ENCODE measurements around the gene LEPROT. TPM values are rescaled to one million over a fixed set of nuclear protein-coding genes. Genes with fewer than 3 reads are reported as not detected.
"Not testable (repeated sequence)": the region's sequence is repeated elsewhere in the genome, so short reads cannot be mapped to it uniquely, and the experiment has no call there.

The LEPROT gene
- total RNA-seq (10 to 100 TPM; 20.8 to 26.3 (median 26.0) TPM), polyA plus RNA-seq (10 to 100 TPM; 11.8 to 15.2 TPM), total RNA-seq (16.7 reads per million, percentile 46 among the genes with 10 or more reads in this experiment)

- peaks cover 0 to 12% (median 0%) of the 10 kb centered on the region in 3 experiments for H3K36me3 ChIP-seq (ENCODE audit: control insufficient read depth in 2 of 3, insufficient read depth in 3 of 3, low read length in 3 of 3)
- peaks cover 0 to 2% (median 0%) of the 10 kb centered on the region in 11 donors for H3K9me3 Mint-ChIP-seq
- intact Hi-C loops (cut with micrococcal nuclease): loop anchor here (1.0 to 10.0 kb wide), 23 partner anchors 10 to 1898 kb away; partner anchors contain the start of genes DNAI4 (in 2 of the 2), JAK1 (in 2 of the 2), MIER1 (in 2 of the 2) and RAVER2 (in 2 of the 2)
- H3K4me1 ChIP-seq (ENCODE audit: control insufficient read depth in 2 of 2, insufficient read depth in 2 of 2, low read length in 2 of 2): peaks cover 0 to 8% of the 10 kb centered on the region in 2 donors
- peak within 1 kb of the TSS in 7 of 9 donors; percentile 84 to 97 (median 95) for H3K27ac Mint-ChIP-seq
- peaks cover 6 to 14% (median 6%) of the 10 kb centered on the region in 5 donors for H3K36me3 Mint-ChIP-seq
- peaks cover 0 to 39% (median 22%) of the 10 kb centered on the region in 7 donors for H3K4me1 Mint-ChIP-seq
- H3K27me3 Mint-ChIP-seq: peaks cover 0 to 8% (median 0%) of the 10 kb centered on the region in 5 donors
- peak within 1 kb of the TSS; percentile 78 for H3K27ac ChIP-seq (ENCODE audit: low read depth, low read length)
- ChIA-PET CTCF (interaction anchor here (0.9 to 1.2 kb wide), 3 partner anchors 8 to 454 kb away, joined by 3 read pairs; no protein-coding TSS in a partner anchor), POLR2A (interaction anchor here (0.7 to 1.7 kb wide), 5 partner anchors 11 to 355 kb away, joined by 3 to 12 read pairs (median 4); no protein-coding TSS in a partner anchor)
- no peak within 1 kb of the TSS for H3K4me3 Mint-ChIP-seq
- H3K9me3 ChIP-seq (ENCODE audit: control insufficient read depth in 2 of 3, low read length in 3 of 3): no peaks in the 10 kb centered on the region
- ATAC-seq (no peak), DNase-seq (peak in 1 of 9 donors; percentile 21)
- H3K27me3 ChIP-seq (ENCODE audit: control insufficient read depth in 2 of 2, insufficient read depth in 2 of 2, low read length in 2 of 2): no peaks in the 10 kb centered on the region
- peak within 1 kb of the TSS; percentile 86 for H3K4me3 ChIP-seq (ENCODE audit: low read length)
Observed at GRCh38 chr1:65420590-65421350, at the start of gene LEPROT, which contains the start of gene LEPR. Gene LEPROT (plus strand): TSS chr1:65420668. CDS start chr1:65420725, 57 bp downstream. Gene LEPR (plus strand): TSS chr1:65420668. CDS start chr1:65565566, 144,898 bp downstream.

- CTCF ChIA-PET: no interaction called here
- POLR2A ChIA-PET: interaction anchor here (0.6 kb wide), 1 partner anchor 13 kb away, joined by 3 read pairs; no protein-coding TSS in a partner anchor
- peaks cover 0 to 3% (median 0%) of the 10 kb centered on the region in 7 donors for H3K4me1 Mint-ChIP-seq
- no peak for ATAC-seq
- peaks cover 0 to 12% (median 0%) of the 10 kb centered on the region in 5 donors for H3K27me3 Mint-ChIP-seq
- H3K27ac Mint-ChIP-seq: no peak overlapping the region
- peaks cover 0 to 14% (median 5%) of the 10 kb centered on the region in 5 donors for H3K36me3 Mint-ChIP-seq
- H3K9me3 Mint-ChIP-seq: peaks cover 0 to 9% (median 0%) of the 10 kb centered on the region in 11 donors
- H3K4me3 ChIP-seq (ENCODE audit: low read length): no peak overlapping the region
- no peak for DNase-seq
- no peaks in the 10 kb centered on the region for H3K36me3 ChIP-seq (ENCODE audit: control insufficient read depth in 2 of 3, insufficient read depth in 3 of 3, low read length in 3 of 3)
- H3K4me1 ChIP-seq (ENCODE audit: control insufficient read depth in 2 of 2, insufficient read depth in 2 of 2, low read length in 2 of 2): no peaks in the 10 kb centered on the region
- intact Hi-C loops (cut with micrococcal nuclease): no loop called here
- no peaks in the 10 kb centered on the region for H3K9me3 ChIP-seq (ENCODE audit: control insufficient read depth in 2 of 3, low read length in 3 of 3)
- no peak overlapping the region for H3K4me3 Mint-ChIP-seq
- H3K27ac ChIP-seq (ENCODE audit: low read depth, low read length): no peak overlapping the region
- no peaks in the 10 kb centered on the region for H3K27me3 ChIP-seq (ENCODE audit: control insufficient read depth in 2 of 2, insufficient read depth in 2 of 2, low read length in 2 of 2)
Observed at GRCh38 chr1:65371544-65371943, 48.9 kb upstream of the LEPROT start.

- peaks cover 0 to 15% (median 0%) of the 10 kb centered on the region in 5 donors for H3K27me3 Mint-ChIP-seq
- H3K27ac Mint-ChIP-seq: no peak overlapping the region
- H3K4me3 ChIP-seq (ENCODE audit: low read length): no peak overlapping the region
- POLR2A ChIA-PET: no interaction called here
- CTCF ChIA-PET: no interaction called here
- no peaks in the 10 kb centered on the region for H3K36me3 ChIP-seq (ENCODE audit: control insufficient read depth in 2 of 3, insufficient read depth in 3 of 3, low read length in 3 of 3)
- peaks cover 0 to 3% (median 0%) of the 10 kb centered on the region in 7 donors for H3K4me1 Mint-ChIP-seq
- peaks cover 0 to 14% (median 5%) of the 10 kb centered on the region in 5 donors for H3K36me3 Mint-ChIP-seq
- no peak overlapping the region for H3K4me3 Mint-ChIP-seq
- no peaks in the 10 kb centered on the region for H3K4me1 ChIP-seq (ENCODE audit: control insufficient read depth in 2 of 2, insufficient read depth in 2 of 2, low read length in 2 of 2)
- ATAC-seq: no peak
- no peaks in the 10 kb centered on the region for H3K9me3 ChIP-seq (ENCODE audit: control insufficient read depth in 2 of 3, low read length in 3 of 3)
- no peak for DNase-seq
- H3K27me3 ChIP-seq (ENCODE audit: control insufficient read depth in 2 of 2, insufficient read depth in 2 of 2, low read length in 2 of 2): no peaks in the 10 kb centered on the region
- H3K27ac ChIP-seq (ENCODE audit: low read depth, low read length): no peak overlapping the region
- intact Hi-C loops (cut with micrococcal nuclease): no loop called here
- peaks cover 0 to 9% (median 0%) of the 10 kb centered on the region in 11 donors for H3K9me3 Mint-ChIP-seq
Observed at GRCh38 chr1:65372557-65372956, 47.9 kb upstream of the LEPROT start.

GRCh38 chr1:65377496-65378246 is 42.8 kb upstream of the LEPROT start:
- H3K27me3 ChIP-seq (ENCODE audit: control insufficient read depth in 2 of 2, insufficient read depth in 2 of 2, low read length in 2 of 2): no peaks in the 10 kb centered on the region
- ChIA-PET POLR2A (no interaction called here), CTCF (no interaction called here)
- intact Hi-C loops (cut with micrococcal nuclease): no loop called here
- Mint-ChIP-seq H3K36me3 (peaks cover 0 to 21% (median 11%) of the 10 kb centered on the region in 5 donors), H3K9me3 (peaks cover 0 to 13% (median 0%) of the 10 kb centered on the region in 11 donors), H3K4me3 (no peak overlapping the region), H3K4me1 (peaks cover 0 to 2% (median 0%) of the 10 kb centered on the region in 7 donors), H3K27me3 (peaks cover 0 to 17% (median 11%) of the 10 kb centered on the region in 5 donors), H3K27ac (peak overlapping the region in 1 of 9 donors; percentile 1)
- no peak overlapping the region for H3K4me3 ChIP-seq (ENCODE audit: low read length)
- no peaks in the 10 kb centered on the region for H3K36me3 ChIP-seq (ENCODE audit: control insufficient read depth in 2 of 3, insufficient read depth in 3 of 3, low read length in 3 of 3)
- ATAC-seq (no peak), DNase-seq (no peak)
- H3K9me3 ChIP-seq (ENCODE audit: control insufficient read depth in 2 of 3, low read length in 3 of 3): no peaks in the 10 kb centered on the region
- H3K27ac ChIP-seq (ENCODE audit: low read depth, low read length): no peak overlapping the region
- H3K4me1 ChIP-seq (ENCODE audit: control insufficient read depth in 2 of 2, insufficient read depth in 2 of 2, low read length in 2 of 2): no peaks in the 10 kb centered on the region

GRCh38 chr1:65378247-65378946 is 42.1 kb upstream of the LEPROT start:
- intact Hi-C loops (cut with micrococcal nuclease): no loop called here
- H3K27me3 Mint-ChIP-seq: peaks cover 0 to 17% (median 11%) of the 10 kb centered on the region in 5 donors
- DNase-seq: no peak
- Histone ChIP-seq H3K4me3 (ENCODE audit: low read length) (no peak overlapping the region), H3K27ac (ENCODE audit: low read depth, low read length) (no peak overlapping the region), H3K27me3 (ENCODE audit: control insufficient read depth in 2 of 2, insufficient read depth in 2 of 2, low read length in 2 of 2) (no peaks in the 10 kb centered on the region), H3K9me3 (ENCODE audit: control insufficient read depth in 2 of 3, low read length in 3 of 3) (no peaks in the 10 kb centered on the region), H3K36me3 (ENCODE audit: control insufficient read depth in 2 of 3, insufficient read depth in 3 of 3, low read length in 3 of 3) (no peaks in the 10 kb centered on the region), H3K4me1 (ENCODE audit: control insufficient read depth in 2 of 2, insufficient read depth in 2 of 2, low read length in 2 of 2) (no peaks in the 10 kb centered on the region)
- H3K27ac Mint-ChIP-seq: peak overlapping the region in 1 of 9 donors; percentile 1
- POLR2A ChIA-PET: no interaction called here
- CTCF ChIA-PET: no interaction called here
- H3K4me3 Mint-ChIP-seq: no peak overlapping the region
- H3K4me1 Mint-ChIP-seq: peaks cover 0 to 2% (median 0%) of the 10 kb centered on the region in 7 donors
- peaks cover 0 to 24% (median 11%) of the 10 kb centered on the region in 5 donors for H3K36me3 Mint-ChIP-seq
- ATAC-seq: no peak
- H3K9me3 Mint-ChIP-seq: peaks cover 0 to 13% (median 0%) of the 10 kb centered on the region in 11 donors

GRCh38 chr1:65384426-65384825 is 36.0 kb upstream of the LEPROT start:
- H3K27ac Mint-ChIP-seq; H3K36me3 ChIP-seq (ENCODE audit: control insufficient read depth in 2 of 3, insufficient read depth in 3 of 3, low read length in 3 of 3); H3K4me3 ChIP-seq (ENCODE audit: low read length); POLR2A ChIA-PET; H3K4me3 Mint-ChIP-seq; ATAC-seq; CTCF ChIA-PET; H3K27me3 Mint-ChIP-seq; H3K4me1 Mint-ChIP-seq; H3K4me1 ChIP-seq (ENCODE audit: control insufficient read depth in 2 of 2, insufficient read depth in 2 of 2, low read length in 2 of 2); H3K9me3 Mint-ChIP-seq; DNase-seq; H3K9me3 ChIP-seq (ENCODE audit: control insufficient read depth in 2 of 3, low read length in 3 of 3); H3K27me3 ChIP-seq (ENCODE audit: control insufficient read depth in 2 of 2, insufficient read depth in 2 of 2, low read length in 2 of 2); intact Hi-C loops (cut with micrococcal nuclease); H3K27ac ChIP-seq (ENCODE audit: low read depth, low read length): not testable (repeated sequence)
- H3K36me3 Mint-ChIP-seq: peaks cover 0 to 35% (median 15%) of the 10 kb centered on the region in 5 donors
